GM21717 (cell line): ENCODE results near the gene DUSP19.
A peak's percentile ranks its signal among the peaks of the same experiment; 100 is the strongest.

ENCODE experiments used
- ATAC-seq: cut with Tn5 transposase; IDR thresholded peaks from one replicate; pipeline ENCODE4 v1.9.1; 2021; ENCODE audit warnings: mild to moderate bottlenecking, moderate library complexity; ENCODE audit not compliant: unreplicated experiment

DUSP19 gene

GRCh38 chr2:183063083-183063482, 15.5 kb upstream of the DUSP19 start:
- peak; percentile 70 for ATAC-seq

- no peak for ATAC-seq
Measured at GRCh38 chr2:183068561-183068960, 10.0 kb upstream of the DUSP19 start.

- ATAC-seq, result no peak
Measured at GRCh38 chr2:183069174-183069573, 9.4 kb upstream of the DUSP19 start.

GRCh38 chr2:183070942-183071844, 7.4 kb upstream of the DUSP19 start:
- ATAC-seq, result no peak

GRCh38 chr2:183072177-183072576, 6.4 kb upstream of the DUSP19 start:
- ATAC-seq, result no peak

GRCh38 chr2:183078163-183078463, 434 bp upstream of the DUSP19 start:
- ATAC-seq, result no peak

GRCh38 chr2:183079139-183079775, 710 bp downstream of the DUSP19 start:
- ATAC-seq, result peak; percentile 14

GRCh38 chr2:183081911-183082310, 3.4 kb downstream of the DUSP19 start:
- no peak for ATAC-seq

- ATAC-seq, result no peak
Measured at GRCh38 chr2:183088061-183088460, 9.5 kb downstream of the DUSP19 start.

- peak; percentile 64 for ATAC-seq
Measured at GRCh38 chr2:183089192-183089851, 10.8 kb downstream of the DUSP19 start.

GRCh38 chr2:183091318-183091953, 12.9 kb downstream of the DUSP19 start:
- ATAC-seq, result no peak

- ATAC-seq, result no peak
Measured at GRCh38 chr2:183091954-183092345, 13.4 kb downstream of the DUSP19 start.

- peak; percentile 82 for ATAC-seq
Measured at GRCh38 chr2:183093857-183094657, 15.5 kb downstream of the DUSP19 start.

GRCh38 chr2:183105402-183106134, 27.0 kb downstream of the DUSP19 start:
- no peak for ATAC-seq

- ATAC-seq, result no peak
Measured at GRCh38 chr2:183112577-183112976, 34.0 kb downstream of the DUSP19 start.

GRCh38 chr2:183113630-183114029, 35.1 kb downstream of the DUSP19 start:
- ATAC-seq, result no peak

GRCh38 chr2:183117226-183117625, 38.7 kb downstream of the DUSP19 start:
- ATAC-seq, result no peak

GRCh38 chr2:183123117-183123958, 44.8 kb downstream of the DUSP19 start:
- no peak for ATAC-seq

- peak; percentile 39 for ATAC-seq
Measured at GRCh38 chr2:183123959-183124221, 45.3 kb downstream of the DUSP19 start.
